Gastrocnemius medialis (tissue), 4 donors: Measurements from ENCODE around the gene LGALS4. TPM values are rescaled to one million over a fixed set of nuclear protein-coding genes. Genes with fewer than 3 reads are reported as not detected.
"Not testable (repeated sequence)": the region's sequence is repeated elsewhere in the genome, so short reads cannot be mapped to it uniquely, and the experiment has no call there.

Experiments used
- ATAC-seq, 2 donors: fragments of 150-250 bp; one replicate each; pipeline ENCODE4 v1.9.1; 2016
- DNase-seq, 2 donors: peaks; one replicate each; pipeline ENCODE4 v3.0.0-alpha.2; 2019
- H3K27ac ChIP-seq, 4 donors: fragments of 200-600 bp; sonication (generic); 1 replicate in 1 of 4; 2 replicates in 3 of 4; pipeline ENCODE4 v1.5.1; 2016 to 2018; ENCODE audit warnings: mild to moderate bottlenecking in 2 of 4, moderate library complexity in 1 of 4
- H3K27me3 ChIP-seq, 3 donors: fragments of 200-600 bp; sonication (generic) in 2 of 3; 1 replicate in 1 of 3; 2 replicates in 2 of 3; pipeline versions ENCODE4 v1.5.1 to v1.6.0; 2016 to 2019; ENCODE audit warnings: mild to moderate bottlenecking in 1 of 3, moderate library complexity in 1 of 3
- H3K36me3 ChIP-seq, 2 donors: fragments of 200-600 bp; sonication (generic) in 1 of 2; one replicate each; pipeline ENCODE4 v1.5.1; 2017 to 2018
- H3K4me1 ChIP-seq, 2 donors: fragments of 200-600 bp; sonication (generic) in 1 of 2; one replicate each; pipeline ENCODE4 v1.5.1; 2016 to 2017; ENCODE audit warnings: mild to moderate bottlenecking in 2 of 2
- H3K4me3 ChIP-seq, 4 donors: fragments of 200-600 bp; sonication (generic) in 3 of 4; 1 replicate in 1 of 4; 2 replicates in 3 of 4; pipeline ENCODE4 v1.5.1; 2016 to 2019; ENCODE audit warnings: mild to moderate bottlenecking in 2 of 4
- H3K9me3 ChIP-seq, 3 donors: fragments of 200-600 bp; sonication (generic) in 2 of 3; 1 replicate in 1 of 3; 2 replicates in 2 of 3; pipeline ENCODE4 v1.5.1; 2016 to 2019
- POLR2A ChIP-seq, 2 donors: fragments of 450-650 bp; IDR thresholded peaks; one replicate each; pipeline ENCODE4 v1.6.1; 2017; ENCODE audit warnings: antibody characterized with exemption in 2 of 2, mild to moderate bottlenecking in 2 of 2, moderate library complexity in 2 of 2
- in situ Hi-C, 4 donors: fragments of 200-750 bp; cut with MboI; loops; one replicate each; pipeline versions ENCODE4 v1.15.0 to v1.8.0; 2017; ENCODE audit warnings: low sequenced_read_pairs in 4 of 4
- intact Hi-C: fragments of 100-400 bp; cut with DNase I; formaldehyde crosslinking; loops from one replicate; pipeline ENCODE4 v1.15.1; 2023; ENCODE audit warnings: low total_unique reads
- total RNA-seq, 4 donors: library from RNA; depleted of rRNA; stranded (reverse); fragments of >200 nt; gene quantifications; one replicate each; pipeline versions ENCODE4 v1.1.0 to v1.2.3, GENCODE V29; 2016
- TF ChIP-seq, protein P1 (sequence below), 5 experiments: fragments of 450-650 bp in 3 of 5; fragments of 200-600 bp in 2 of 5; sonication (generic) in 2 of 5; IDR thresholded peaks in 4 of 5; conservative IDR thresholded peaks in 1 of 5; 1 replicate in 4 of 5; 2 replicates in 1 of 5; pipeline ENCODE4 v1.5.1; 2016 to 2019; ENCODE audit warnings: antibody characterized with exemption in 5 of 5, mild to moderate bottlenecking in 3 of 5, moderate library complexity in 3 of 5

LGALS4 gene
- total RNA-seq, 4 donors from 2014 or later, result 0.55 to 14.2 (median 1.2) TPM; not detected in 1

DNA sequence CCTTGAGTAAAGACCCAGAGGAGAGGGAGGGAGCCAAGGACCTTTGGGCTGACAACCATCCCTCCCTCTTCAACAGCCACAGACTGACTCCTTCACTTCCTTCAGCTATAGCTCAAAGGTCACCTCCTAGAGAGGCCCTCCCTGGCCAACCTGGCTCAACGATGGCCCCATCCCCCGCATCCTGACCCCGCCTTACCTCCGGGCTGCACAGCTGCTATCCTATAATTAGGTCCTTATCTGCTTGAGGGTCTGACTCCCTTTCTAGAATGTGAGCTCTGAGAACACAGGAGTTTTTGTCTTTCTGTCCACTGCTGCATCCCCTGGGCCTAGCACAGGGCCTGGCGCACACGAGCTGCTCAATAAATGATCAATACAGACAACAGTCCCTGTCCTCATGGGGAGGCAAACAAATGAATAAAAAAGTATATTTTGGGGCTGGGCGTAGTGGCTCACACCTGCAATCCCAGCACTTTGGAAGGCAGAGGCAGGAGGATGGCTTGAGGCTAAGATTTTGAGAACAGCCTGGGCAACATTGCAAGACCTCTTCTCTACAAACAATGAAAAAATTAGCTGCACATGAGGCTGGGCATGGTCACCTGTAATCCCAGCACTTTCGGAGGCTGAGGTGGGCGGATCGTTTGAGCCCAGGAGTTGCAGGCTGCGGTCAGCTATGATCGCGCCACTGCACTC is 6.6 kb upstream of the LGALS4 start:
- Histone ChIP-seq H3K36me3 (peaks cover 0 to 45% of the 10 kb centered on the region in 2 donors), H3K4me3 (no peak overlapping the region)
- no peak for DNase-seq

DNA sequence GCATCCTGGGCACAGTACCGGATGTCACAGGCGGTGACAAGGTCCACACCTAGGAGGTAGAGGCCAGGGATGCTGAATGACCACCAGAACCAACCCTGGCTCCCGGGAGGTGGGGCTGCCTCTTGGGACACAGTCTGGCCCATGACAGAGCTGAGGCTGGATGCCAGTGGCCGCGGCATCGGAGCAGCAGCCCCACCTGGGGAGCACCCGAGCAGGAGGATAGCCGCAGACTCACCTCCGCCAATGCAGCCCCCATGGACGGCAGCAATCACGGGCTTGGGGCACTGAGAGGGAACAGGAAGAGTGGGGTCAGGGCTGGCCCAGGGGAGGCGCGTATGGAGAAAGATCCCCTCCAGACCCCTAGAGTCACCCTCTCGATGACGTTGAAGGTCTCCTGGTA is 4.3 kb upstream of the LGALS4 start:
- ATAC-seq, result no peak
- Histone ChIP-seq H3K9me3 (no peaks in the 10 kb centered on the region), H3K4me3 (no peak overlapping the region), H3K4me1 (peaks cover 13 to 21% of the 10 kb centered on the region in 2 donors), H3K36me3 (peaks cover 0 to 36% of the 10 kb centered on the region in 2 donors), H3K27ac (no peak overlapping the region), H3K27me3 (no peaks in the 10 kb centered on the region)
- in situ Hi-C loops (no loop called here), intact Hi-C loops (no loop called here)
- no peak for DNase-seq
- TF ChIP-seq, protein P1, sequence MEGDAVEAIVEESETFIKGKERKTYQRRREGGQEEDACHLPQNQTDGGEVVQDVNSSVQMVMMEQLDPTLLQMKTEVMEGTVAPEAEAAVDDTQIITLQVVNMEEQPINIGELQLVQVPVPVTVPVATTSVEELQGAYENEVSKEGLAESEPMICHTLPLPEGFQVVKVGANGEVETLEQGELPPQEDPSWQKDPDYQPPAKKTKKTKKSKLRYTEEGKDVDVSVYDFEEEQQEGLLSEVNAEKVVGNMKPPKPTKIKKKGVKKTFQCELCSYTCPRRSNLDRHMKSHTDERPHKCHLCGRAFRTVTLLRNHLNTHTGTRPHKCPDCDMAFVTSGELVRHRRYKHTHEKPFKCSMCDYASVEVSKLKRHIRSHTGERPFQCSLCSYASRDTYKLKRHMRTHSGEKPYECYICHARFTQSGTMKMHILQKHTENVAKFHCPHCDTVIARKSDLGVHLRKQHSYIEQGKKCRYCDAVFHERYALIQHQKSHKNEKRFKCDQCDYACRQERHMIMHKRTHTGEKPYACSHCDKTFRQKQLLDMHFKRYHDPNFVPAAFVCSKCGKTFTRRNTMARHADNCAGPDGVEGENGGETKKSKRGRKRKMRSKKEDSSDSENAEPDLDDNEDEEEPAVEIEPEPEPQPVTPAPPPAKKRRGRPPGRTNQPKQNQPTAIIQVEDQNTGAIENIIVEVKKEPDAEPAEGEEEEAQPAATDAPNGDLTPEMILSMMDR (IDR thresholded peaks at IDR 0.05 in 4 of 5, conservative IDR thresholded peaks at IDR 0.05 in 1 of 5), result no peak
- TF ChIP-seq POLR2A (IDR thresholded peaks at IDR 0.05), result no peak

More for the DNA sequence above, 6.6 kb upstream of the LGALS4 start:
- Histone ChIP-seq H3K9me3 (no peaks in the 10 kb centered on the region), H3K4me1 (peaks cover 13 to 21% of the 10 kb centered on the region in 2 donors), H3K27me3 (no peaks in the 10 kb centered on the region), H3K27ac (peak overlapping the region in 2 of 4 donors; percentile 39 to 57)
- intact Hi-C loops (no loop called here), in situ Hi-C loops (no loop called here)
- TF ChIP-seq POLR2A (IDR thresholded peaks at IDR 0.05), result no peak
- TF ChIP-seq, protein P1 (IDR thresholded peaks at IDR 0.05 in 4 of 5, conservative IDR thresholded peaks at IDR 0.05 in 1 of 5), result no peak
- peak in 1 of 2 donors; percentile 60 for ATAC-seq

DNA sequence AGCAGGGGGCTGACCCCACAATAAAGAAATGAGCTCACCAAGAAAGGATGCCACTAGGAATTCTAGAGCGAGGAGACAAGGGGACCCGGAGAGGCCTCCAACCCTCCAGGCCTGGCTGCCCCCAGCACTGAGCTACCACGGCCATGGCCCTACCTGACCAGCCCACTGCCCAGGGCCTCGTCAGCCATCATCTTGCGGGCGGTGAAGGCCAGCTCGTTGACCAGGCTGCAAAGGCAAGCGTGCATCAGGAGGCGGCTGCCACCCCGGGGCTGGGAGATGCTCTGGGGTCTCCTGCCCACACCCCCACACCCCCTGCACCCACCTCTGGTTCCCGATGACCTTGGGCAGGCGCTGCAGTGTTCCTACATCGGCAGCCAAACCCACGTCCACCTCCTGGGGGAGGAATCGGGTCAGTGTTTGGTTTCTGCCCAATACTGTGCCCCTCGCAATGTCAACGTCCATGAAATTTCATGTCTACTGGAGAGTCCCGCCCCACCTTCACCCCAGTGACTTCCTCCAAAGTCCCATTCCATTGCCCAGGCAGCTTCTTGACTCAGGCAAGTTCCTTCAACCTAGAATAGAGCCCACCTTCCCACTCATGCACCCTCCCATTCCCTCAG is 3.5 kb upstream of the LGALS4 start:
- in situ Hi-C loops (no loop called here), intact Hi-C loops (no loop called here)
- DNase-seq (no peak), ATAC-seq (no peak)
- TF ChIP-seq POLR2A (IDR thresholded peaks at IDR 0.05), result no peak
- TF ChIP-seq, protein P1 (IDR thresholded peaks at IDR 0.05 in 4 of 5, conservative IDR thresholded peaks at IDR 0.05 in 1 of 5), result no peak
- peaks cover 13 to 20% of the 10 kb centered on the region in 2 donors for H3K4me1 ChIP-seq
- H3K27me3 ChIP-seq, result no peaks in the 10 kb centered on the region
- no peaks in the 10 kb centered on the region for H3K9me3 ChIP-seq
- no peak overlapping the region for H3K27ac ChIP-seq
- peaks cover 0 to 36% of the 10 kb centered on the region in 2 donors for H3K36me3 ChIP-seq
- H3K4me3 ChIP-seq, result no peak overlapping the region

DNA sequence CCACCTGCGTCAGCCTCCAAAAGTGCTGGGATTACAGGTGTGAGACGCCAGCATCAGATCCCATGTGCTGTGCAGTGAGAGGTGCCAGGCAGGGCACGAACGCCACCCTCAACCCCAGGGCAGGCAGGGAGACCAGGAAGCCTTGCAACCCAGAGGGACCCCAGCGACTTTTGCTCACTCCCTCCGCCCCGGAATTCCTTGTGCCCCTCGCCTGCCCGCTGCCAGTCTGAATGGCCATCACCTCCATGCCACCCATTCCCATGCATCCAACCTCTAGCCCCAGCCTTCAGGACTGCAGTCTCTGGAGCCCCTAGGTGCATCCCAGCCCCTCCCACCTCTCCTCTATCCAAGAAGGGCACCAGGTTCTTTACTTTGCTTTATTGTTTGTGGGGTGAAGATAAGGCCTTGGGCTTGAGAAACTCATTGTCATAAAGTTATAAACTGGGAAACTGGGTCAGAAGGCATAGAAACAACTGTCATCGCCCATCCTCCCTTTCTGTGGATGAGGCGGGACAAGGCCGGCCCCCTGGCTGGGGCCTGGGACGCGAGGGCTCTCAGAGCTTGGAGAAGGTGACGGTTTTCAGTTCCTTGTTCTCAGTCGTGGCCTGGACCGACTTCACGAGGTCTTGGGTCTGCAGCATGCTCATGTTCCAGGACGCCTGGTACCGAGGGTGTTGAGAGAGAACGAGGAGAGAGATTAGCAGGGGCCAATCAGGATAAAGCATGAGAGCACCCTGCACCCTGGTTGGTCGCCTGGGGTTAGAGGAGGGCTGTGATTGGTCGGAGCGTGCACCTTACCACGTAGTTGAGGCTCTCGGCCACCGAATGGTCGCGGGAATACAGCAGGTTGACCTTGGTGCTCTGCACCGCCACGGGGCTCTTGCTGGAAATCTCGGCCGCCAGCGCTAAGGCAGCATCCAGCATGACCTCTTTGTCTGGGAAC is 2.6 kb upstream of the LGALS4 start:
- DNase-seq, result no peak
- peaks cover 0 to 36% of the 10 kb centered on the region in 2 donors for H3K36me3 ChIP-seq
- intact Hi-C loops (no loop called here), in situ Hi-C loops (no loop called here)
- H3K27ac ChIP-seq, result no peak overlapping the region
- ATAC-seq, result no peak
- H3K27me3 ChIP-seq, result no peaks in the 10 kb centered on the region
- no peaks in the 10 kb centered on the region for H3K9me3 ChIP-seq
- H3K4me1 ChIP-seq, result peaks cover 8 to 12% of the 10 kb centered on the region in 2 donors
- H3K4me3 ChIP-seq, result no peak overlapping the region
- TF ChIP-seq POLR2A (IDR thresholded peaks at IDR 0.05), result no peak
- TF ChIP-seq, protein P1 (IDR thresholded peaks at IDR 0.05 in 4 of 5, conservative IDR thresholded peaks at IDR 0.05 in 1 of 5), result no peak

DNA sequence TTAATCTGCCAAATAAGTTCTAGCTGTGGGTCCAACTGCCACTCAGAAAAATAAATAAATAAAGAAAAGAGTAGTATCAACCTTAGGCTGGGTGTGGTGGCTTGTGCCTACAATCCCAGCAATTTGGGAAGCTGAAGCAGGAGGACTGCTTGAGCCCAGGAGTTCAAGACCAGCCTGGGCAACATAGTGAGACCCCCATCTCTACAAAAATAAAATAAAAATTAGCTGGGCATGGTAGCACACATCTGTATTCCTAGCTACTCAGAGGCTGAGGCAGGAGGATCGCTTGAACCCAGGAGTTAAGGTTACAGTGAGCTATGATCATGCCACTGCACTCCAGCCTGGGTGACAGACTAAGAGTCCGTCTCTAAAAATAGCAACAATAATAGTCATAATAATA is 1.2 kb upstream of the LGALS4 start:
- H3K36me3 ChIP-seq, result peaks cover 0 to 36% of the 10 kb centered on the region in 2 donors
- H3K9me3 ChIP-seq, in situ Hi-C loops, H3K4me1 ChIP-seq, ATAC-seq, intact Hi-C loops, H3K27me3 ChIP-seq, H3K27ac ChIP-seq, H3K4me3 ChIP-seq, DNase-seq: not testable (repeated sequence)
